ENCODE results near the gene SMYD1. TPM values are rescaled to one million over a fixed set of nuclear protein-coding genes. Genes with fewer than 3 reads are reported as not detected.
A peak's percentile ranks its signal among the peaks of the same experiment; 100 is the strongest.

SMYD1 gene
- total RNA-seq, 3 donors from 2014 or later: 1.0 to 10.7 TPM; not detected in 1

GRCh38 chr2:88024509-88024908, 43.1 kb upstream of the SMYD1 start:
- intact Hi-C loops (cut with DNase I, micrococcal nuclease): no loop called here
- TF ChIP-seq CTCF (IDR thresholded peaks at IDR 0.05): no peak
- no peak for DNase-seq
- no peak overlapping the region for H3K4me3 ChIP-seq
- H3K9me3 ChIP-seq: no peaks in the 10 kb centered on the region
- no peak for ATAC-seq
- no peaks in the 10 kb centered on the region for H3K4me1 ChIP-seq (ENCODE audit: low read depth)
- no peaks in the 10 kb centered on the region for H3K36me3 ChIP-seq (ENCODE audit: low read depth)

- ATAC-seq: no peak
- H3K9me3 ChIP-seq: no peaks in the 10 kb centered on the region
- H3K36me3 ChIP-seq (ENCODE audit: low read depth): no peaks in the 10 kb centered on the region
These were observed 39.8 kb upstream of the SMYD1 start for GRCh38 chr2:88027697-88028389.

GRCh38 chr2:88028931-88029330, 38.7 kb upstream of the SMYD1 start:
- ATAC-seq: no peak
- DNase-seq: no peak
- Histone ChIP-seq H3K9me3 (no peaks in the 10 kb centered on the region), H3K4me3 (no peak overlapping the region), H3K36me3 (ENCODE audit: low read depth) (no peaks in the 10 kb centered on the region), H3K4me1 (ENCODE audit: low read depth) (no peaks in the 10 kb centered on the region)
- no peak for TF ChIP-seq CTCF (IDR thresholded peaks at IDR 0.05)
- intact Hi-C loops (cut with DNase I, micrococcal nuclease): no loop called here

More at GRCh38 chr2:88027697-88028389, 39.8 kb upstream of the SMYD1 start:
- intact Hi-C loops (cut with DNase I, micrococcal nuclease): no loop called here
- TF ChIP-seq CTCF (IDR thresholded peaks at IDR 0.05): no peak
- Histone ChIP-seq H3K4me3 (no peak overlapping the region), H3K4me1 (ENCODE audit: low read depth) (no peaks in the 10 kb centered on the region)
- DNase-seq: no peak

- no peaks in the 10 kb centered on the region for H3K9me3 ChIP-seq
- DNase-seq (no peak), ATAC-seq (peak; percentile 71)
- H3K4me1 ChIP-seq (ENCODE audit: low read depth): no peaks in the 10 kb centered on the region
- no peak for TF ChIP-seq CTCF (IDR thresholded peaks at IDR 0.05)
- no peak overlapping the region for H3K4me3 ChIP-seq
- intact Hi-C loops (cut with DNase I, micrococcal nuclease): no loop called here
- H3K36me3 ChIP-seq (ENCODE audit: low read depth): no peaks in the 10 kb centered on the region
These were observed 35.4 kb upstream of the SMYD1 start for GRCh38 chr2:88032070-88032702.

GRCh38 chr2:88036182-88036581, 31.4 kb upstream of the SMYD1 start:
- intact Hi-C loops (cut with DNase I, micrococcal nuclease): no loop called here
- Histone ChIP-seq H3K36me3 (ENCODE audit: low read depth) (no peaks in the 10 kb centered on the region), H3K4me3 (no peak overlapping the region), H3K4me1 (ENCODE audit: low read depth) (no peaks in the 10 kb centered on the region), H3K9me3 (no peaks in the 10 kb centered on the region)
- peak; percentile 43 for ATAC-seq
- no peak for TF ChIP-seq CTCF (IDR thresholded peaks at IDR 0.05)
- DNase-seq: no peak
